GM19099 (cell line): Measurements from ENCODE around the gene ATP2B2.

Source experiments
- POLR2A ChIP-seq: IDR thresholded peaks from 3 replicates; pipeline ENCODE4 v1.6.1; 2011; ENCODE audit warnings: low read depth; ENCODE audit not compliant: insufficient read length; ENCODE audit errors: extremely low read depth

ATP2B2 gene

GRCh38 chr3:10505050-10505790 lies at the start of gene ATP2B2:
Gene ATP2B2, minus strand, starts transcription at chr3:10505586. Its CDS starts 56,043 bp downstream, at chr3:10449543.
- TF ChIP-seq POLR2A = no peak

- no peak for TF ChIP-seq POLR2A
Measured at GRCh38 chr3:10554746-10555145, 49.4 kb upstream of the ATP2B2 start.

GRCh38 chr3:10554236-10554611 lies 48.8 kb upstream of the ATP2B2 start:
- TF ChIP-seq POLR2A = no peak

- TF ChIP-seq POLR2A = no peak
Measured at GRCh38 chr3:10553591-10554235, 48.3 kb upstream of the ATP2B2 start.

- no peak for TF ChIP-seq POLR2A
Measured at GRCh38 chr3:10552631-10552943, 47.2 kb upstream of the ATP2B2 start.

- no peak for TF ChIP-seq POLR2A
Measured at GRCh38 chr3:10551821-10552630, 46.6 kb upstream of the ATP2B2 start.

- no peak for TF ChIP-seq POLR2A
Measured at GRCh38 chr3:10551139-10551538, 45.8 kb upstream of the ATP2B2 start.

GRCh38 chr3:10550705-10551104 lies 45.3 kb upstream of the ATP2B2 start:
- no peak for TF ChIP-seq POLR2A

GRCh38 chr3:10549617-10550230 lies 44.3 kb upstream of the ATP2B2 start:
- TF ChIP-seq POLR2A = no peak

- no peak for TF ChIP-seq POLR2A
Measured at GRCh38 chr3:10548992-10549391, 43.6 kb upstream of the ATP2B2 start.

- TF ChIP-seq POLR2A = no peak
Measured at GRCh38 chr3:10547841-10548783, 42.7 kb upstream of the ATP2B2 start.

GRCh38 chr3:10547413-10547812 lies 42.0 kb upstream of the ATP2B2 start:
- TF ChIP-seq POLR2A = no peak

GRCh38 chr3:10546820-10547263 lies 41.5 kb upstream of the ATP2B2 start:
- TF ChIP-seq POLR2A = no peak

- no peak for TF ChIP-seq POLR2A
Measured at GRCh38 chr3:10546181-10546624, 40.8 kb upstream of the ATP2B2 start.
